Right lobe of liver (tissue), 4 donors: Measurements from ENCODE around the gene IL17C.

Experiments
- POLR2A ChIP-seq: fragments of 450-650 bp; IDR thresholded peaks from one replicate; pipeline ENCODE4 v1.6.1; 2017; ENCODE audit warnings: antibody characterized with exemption, mild to moderate bottlenecking
- TF ChIP-seq, protein P1 (sequence below), 4 donors: fragments of 200-600 bp in 3 of 4; fragments of 450-650 bp in 1 of 4; IDR thresholded peaks; one replicate each; pipeline versions ENCODE4 v1.5.1 to v1.8.0; 2016 to 2022; ENCODE audit warnings: antibody characterized with exemption in 4 of 4, mild to moderate bottlenecking in 2 of 4
- donor health status: DM: no; HTN: no; CAD: no.
- donor health status: DM: no; HTN: no; CAD: no.
- donor health status: DM: no; HTN: yes; CAD: no.

GRCh38 chr16:88623858-88624257 is 14.5 kb upstream of the IL17C start:
- TF ChIP-seq, protein P1, sequence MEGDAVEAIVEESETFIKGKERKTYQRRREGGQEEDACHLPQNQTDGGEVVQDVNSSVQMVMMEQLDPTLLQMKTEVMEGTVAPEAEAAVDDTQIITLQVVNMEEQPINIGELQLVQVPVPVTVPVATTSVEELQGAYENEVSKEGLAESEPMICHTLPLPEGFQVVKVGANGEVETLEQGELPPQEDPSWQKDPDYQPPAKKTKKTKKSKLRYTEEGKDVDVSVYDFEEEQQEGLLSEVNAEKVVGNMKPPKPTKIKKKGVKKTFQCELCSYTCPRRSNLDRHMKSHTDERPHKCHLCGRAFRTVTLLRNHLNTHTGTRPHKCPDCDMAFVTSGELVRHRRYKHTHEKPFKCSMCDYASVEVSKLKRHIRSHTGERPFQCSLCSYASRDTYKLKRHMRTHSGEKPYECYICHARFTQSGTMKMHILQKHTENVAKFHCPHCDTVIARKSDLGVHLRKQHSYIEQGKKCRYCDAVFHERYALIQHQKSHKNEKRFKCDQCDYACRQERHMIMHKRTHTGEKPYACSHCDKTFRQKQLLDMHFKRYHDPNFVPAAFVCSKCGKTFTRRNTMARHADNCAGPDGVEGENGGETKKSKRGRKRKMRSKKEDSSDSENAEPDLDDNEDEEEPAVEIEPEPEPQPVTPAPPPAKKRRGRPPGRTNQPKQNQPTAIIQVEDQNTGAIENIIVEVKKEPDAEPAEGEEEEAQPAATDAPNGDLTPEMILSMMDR (IDR thresholded peaks at IDR 0.05): no peak
- TF ChIP-seq POLR2A: no peak
